HEK293T (cell line): ENCODE measurements around the gene RNGTT.

Source experiments
- ARNT ChIP-seq: fragments of 450-650 bp; IDR thresholded peaks from 2 replicates; pipeline ENCODE4 v1.6.1; 2017; ENCODE audit warnings: mild to moderate bottlenecking
- BHLHE40 ChIP-seq: fragments of 450-650 bp; IDR thresholded peaks from 2 replicates; pipeline ENCODE4 v1.6.1; 2016; ENCODE audit warnings: mild to moderate bottlenecking, moderate library complexity, borderline replicate concordance
- CTBP1 ChIP-seq: fragments of 450-650 bp; IDR thresholded peaks from 2 replicates; pipeline ENCODE4 v1.6.1; 2016; ENCODE audit warnings: borderline replicate concordance
- ELF4 ChIP-seq: fragments of 450-650 bp; IDR thresholded peaks from 2 replicates; pipeline ENCODE4 v1.6.1; 2017; ENCODE audit warnings: antibody characterized with exemption
- FOXA1 ChIP-seq: fragments of 450-650 bp; IDR thresholded peaks from 2 replicates; pipeline ENCODE4 v1.6.1; 2016; ENCODE audit warnings: mild to moderate bottlenecking
- FOXM1 ChIP-seq: fragments of 450-650 bp; IDR thresholded peaks from 2 replicates; pipeline ENCODE4 v1.6.1; 2017; ENCODE audit warnings: mild to moderate bottlenecking, borderline replicate concordance
- PKNOX1 ChIP-seq: fragments of 450-650 bp; IDR thresholded peaks from 2 replicates; pipeline ENCODE4 v1.6.1; 2016
- SUZ12 ChIP-seq: fragments of 450-650 bp; IDR thresholded peaks from 2 replicates; pipeline ENCODE4 v1.6.1; 2016; ENCODE audit warnings: mild to moderate bottlenecking
- TARDBP ChIP-seq: fragments of 450-650 bp; IDR thresholded peaks from 2 replicates; pipeline ENCODE4 v1.6.1; 2016
- ZNF384 ChIP-seq: fragments of 450-650 bp; IDR thresholded peaks from 2 replicates; pipeline ENCODE4 v1.6.1; 2016

- TF ChIP-seq FOXM1 (no peak), PKNOX1 (no peak), SUZ12 (no peak), ELF4 (no peak), BHLHE40 (no peak), TARDBP (no peak), ARNT (no peak), FOXA1 (no peak), ZNF384 (no peak), CTBP1 (no peak)
These were observed 152.7 kb downstream of the RNGTT start for GRCh38 chr6:88810701-88811100.
